T follicular helper cell (primary cell): Measurements from ENCODE around the gene NUP37.
"Not testable (repeated sequence)": the region's sequence is repeated elsewhere in the genome, so short reads cannot be mapped to it uniquely, and the experiment has no call there.

Experiments used
- DNase-seq: peaks from one replicate; pipeline ENCODE4 v3.0.0-alpha.2; 2020; ENCODE audit warnings: low read depth
- total RNA-seq, 2 experiments: gene quantifications; one replicate each; lab custom pipeline; 2026; lab: John Stamatoyannopoulos, UW

NUP37 gene
- total RNA-seq = 16.3 to 26.6 reads per million in 2 experiments

GRCh38 chr12:102119674-102120563 is at the start of gene NUP37, which contains the start of gene PARPBP:
NUP37 (minus strand) TSS chr12:102120114; CDS start chr12:102118518, 1,596 bp downstream.
PARPBP (plus strand) TSS chr12:102120183; CDS start chr12:102123889, 3,706 bp downstream.
- DNase-seq = peak; percentile 88

GRCh38 chr12:102167821-102168604 is 48.1 kb upstream of the NUP37 start:
- no peak for DNase-seq

- no peak for DNase-seq
Observed at GRCh38 chr12:102163383-102163782, 43.5 kb upstream of the NUP37 start.

GRCh38 chr12:102155206-102155605 is 35.3 kb upstream of the NUP37 start:
- not testable (repeated sequence) for DNase-seq

GRCh38 chr12:102147062-102147587 is 27.2 kb upstream of the NUP37 start:
- not testable (repeated sequence) for DNase-seq

GRCh38 chr12:102144221-102144620 is 24.3 kb upstream of the NUP37 start:
- no peak for DNase-seq

- DNase-seq = not testable (repeated sequence)
Observed at GRCh38 chr12:102142866-102143373, 23.0 kb upstream of the NUP37 start.

GRCh38 chr12:102137619-102138018 is 17.7 kb upstream of the NUP37 start:
- DNase-seq = not testable (repeated sequence)

GRCh38 chr12:102131442-102131841 is 11.5 kb upstream of the NUP37 start:
- DNase-seq = not testable (repeated sequence)

- DNase-seq = not testable (repeated sequence)
Observed at GRCh38 chr12:102130720-102131119, 10.8 kb upstream of the NUP37 start.

GRCh38 chr12:102121328-102121727 is 1.4 kb upstream of the NUP37 start:
- not testable (repeated sequence) for DNase-seq

GRCh38 chr12:102120886-102121285 is 972 bp upstream of the NUP37 start:
- no peak for DNase-seq

GRCh38 chr12:102120564-102120873 is 605 bp upstream of the NUP37 start:
- DNase-seq = no peak

GRCh38 chr12:102118874-102119273 is 1.0 kb downstream of the NUP37 start:
- DNase-seq = no peak

GRCh38 chr12:102116392-102116791 is 3.5 kb downstream of the NUP37 start:
- no peak for DNase-seq

- no peak for DNase-seq
Observed at GRCh38 chr12:102114212-102114611, 5.7 kb downstream of the NUP37 start.

- DNase-seq = no peak
Observed at GRCh38 chr12:102110782-102111181, 9.1 kb downstream of the NUP37 start.

GRCh38 chr12:102107970-102108369 is 11.9 kb downstream of the NUP37 start:
- no peak for DNase-seq

- DNase-seq = no peak
Observed at GRCh38 chr12:102106905-102107304, 13.0 kb downstream of the NUP37 start.

- DNase-seq = no peak
Observed at GRCh38 chr12:102096855-102097254, 23.1 kb downstream of the NUP37 start.

GRCh38 chr12:102095677-102096263 is 24.1 kb downstream of the NUP37 start:
- DNase-seq = no peak

GRCh38 chr12:102093319-102093718 is 26.6 kb downstream of the NUP37 start:
- DNase-seq = no peak
